Measurements from ENCODE around the gene TMPRSS5. TPM values are rescaled to one million over a fixed set of nuclear protein-coding genes. Genes with fewer than 3 reads are reported as not detected.

TMPRSS5 gene
- total RNA-seq, 4 donors from 2014 or later: 0.29 to 2.1 (median 1.9) TPM; not detected in 1

DNA sequence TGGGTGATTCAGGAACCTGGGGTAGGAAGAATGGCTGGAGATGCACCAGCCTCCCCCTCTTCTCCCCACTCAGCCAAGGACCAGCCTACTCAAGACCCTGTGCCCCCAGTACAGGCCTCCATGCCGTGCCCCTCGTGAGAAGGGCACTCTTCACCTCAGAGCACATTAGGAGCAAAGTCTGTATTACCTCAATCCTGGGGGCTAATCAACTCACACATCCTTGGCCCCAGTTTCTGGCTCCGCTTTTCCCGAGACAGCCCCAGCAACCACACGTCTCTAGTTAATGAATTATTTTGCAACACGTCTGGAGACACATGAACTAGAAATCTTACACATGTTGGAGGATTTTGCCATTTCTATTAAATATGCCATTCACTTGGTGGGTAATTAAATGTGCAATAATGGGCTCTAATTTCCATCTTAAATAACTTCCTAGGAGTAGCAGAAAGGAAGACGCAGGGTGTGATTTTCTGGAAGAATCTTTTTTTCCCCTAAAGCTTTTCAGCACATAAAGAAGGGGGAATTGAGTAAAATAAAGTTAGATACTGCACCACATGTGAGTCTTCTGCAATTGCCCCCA, 63.0 kb downstream of the TMPRSS5 start:
- Histone ChIP-seq H3K36me3 (no peaks in the 10 kb centered on the region), H3K27me3 (no peaks in the 10 kb centered on the region), H3K4me3 (no peak overlapping the region), H3K9me3 (no peaks in the 10 kb centered on the region), H3K4me1 (no peaks in the 10 kb centered on the region), H3K27ac (no peak overlapping the region)
- TF ChIP-seq, protein P1, sequence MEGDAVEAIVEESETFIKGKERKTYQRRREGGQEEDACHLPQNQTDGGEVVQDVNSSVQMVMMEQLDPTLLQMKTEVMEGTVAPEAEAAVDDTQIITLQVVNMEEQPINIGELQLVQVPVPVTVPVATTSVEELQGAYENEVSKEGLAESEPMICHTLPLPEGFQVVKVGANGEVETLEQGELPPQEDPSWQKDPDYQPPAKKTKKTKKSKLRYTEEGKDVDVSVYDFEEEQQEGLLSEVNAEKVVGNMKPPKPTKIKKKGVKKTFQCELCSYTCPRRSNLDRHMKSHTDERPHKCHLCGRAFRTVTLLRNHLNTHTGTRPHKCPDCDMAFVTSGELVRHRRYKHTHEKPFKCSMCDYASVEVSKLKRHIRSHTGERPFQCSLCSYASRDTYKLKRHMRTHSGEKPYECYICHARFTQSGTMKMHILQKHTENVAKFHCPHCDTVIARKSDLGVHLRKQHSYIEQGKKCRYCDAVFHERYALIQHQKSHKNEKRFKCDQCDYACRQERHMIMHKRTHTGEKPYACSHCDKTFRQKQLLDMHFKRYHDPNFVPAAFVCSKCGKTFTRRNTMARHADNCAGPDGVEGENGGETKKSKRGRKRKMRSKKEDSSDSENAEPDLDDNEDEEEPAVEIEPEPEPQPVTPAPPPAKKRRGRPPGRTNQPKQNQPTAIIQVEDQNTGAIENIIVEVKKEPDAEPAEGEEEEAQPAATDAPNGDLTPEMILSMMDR (IDR thresholded peaks at IDR 0.05): no peak
- TF ChIP-seq POLR2A (IDR thresholded peaks at IDR 0.05): no peak
- no peak for DNase-seq
- intact Hi-C loops (cut with DNase I; ENCODE audit: low total_unique reads): no loop called here

DNA sequence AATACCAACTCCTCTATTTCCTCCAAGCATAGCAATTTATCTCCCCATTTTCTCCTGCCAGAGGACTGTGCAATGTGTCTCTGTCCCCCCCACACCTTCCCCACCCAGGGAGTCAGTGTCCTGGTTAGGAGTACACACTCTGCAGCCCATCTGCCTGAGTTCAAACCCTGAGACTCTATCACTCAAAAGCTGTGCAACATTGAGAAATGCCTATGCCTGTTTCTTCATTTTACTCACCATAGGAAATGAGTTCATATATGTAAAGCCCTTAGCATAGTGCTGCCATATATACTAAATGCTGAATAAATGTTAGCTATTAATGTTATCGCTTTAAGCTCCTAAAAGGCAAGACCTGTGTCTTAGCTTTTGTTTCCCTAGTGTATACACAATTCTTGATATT, 64.0 kb downstream of the TMPRSS5 start:
- intact Hi-C loops (cut with DNase I; ENCODE audit: low total_unique reads): no loop called here
- Histone ChIP-seq H3K9me3 (no peaks in the 10 kb centered on the region), H3K36me3 (no peaks in the 10 kb centered on the region), H3K4me1 (no peaks in the 10 kb centered on the region), H3K27ac (no peak overlapping the region), H3K4me3 (no peak overlapping the region), H3K27me3 (no peaks in the 10 kb centered on the region)
- DNase-seq: no peak
- TF ChIP-seq, protein P1 (IDR thresholded peaks at IDR 0.05): no peak
- TF ChIP-seq POLR2A (IDR thresholded peaks at IDR 0.05): no peak

DNA sequence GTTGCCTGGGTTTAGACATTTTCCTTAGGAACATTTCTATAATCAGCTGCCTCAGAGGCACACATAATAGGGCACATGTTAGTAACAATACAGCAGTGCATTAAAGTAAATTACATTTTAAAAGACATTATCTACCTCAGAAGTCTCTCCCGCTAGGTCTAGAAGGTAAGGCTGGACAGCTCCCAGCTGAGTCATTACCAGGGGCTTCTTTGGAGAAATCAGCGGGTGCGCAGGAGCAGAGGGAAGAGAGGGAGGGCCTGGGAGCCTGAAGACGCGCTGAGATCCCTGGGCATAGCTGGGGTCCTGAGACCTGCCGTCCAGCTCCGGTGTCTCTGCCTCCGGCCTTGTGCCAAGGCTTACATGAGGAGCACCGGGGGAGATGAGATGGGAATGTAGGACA, 67.7 kb downstream of the TMPRSS5 start:
- H3K27me3 ChIP-seq: no peaks in the 10 kb centered on the region
- TF ChIP-seq, protein P1 (IDR thresholded peaks at IDR 0.05): no peak
- no peak for TF ChIP-seq POLR2A (IDR thresholded peaks at IDR 0.05)
- H3K9me3 ChIP-seq: no peaks in the 10 kb centered on the region
- DNase-seq: no peak
- H3K27ac ChIP-seq: no peak overlapping the region
- H3K4me3 ChIP-seq: no peak overlapping the region
- no peaks in the 10 kb centered on the region for H3K4me1 ChIP-seq
- intact Hi-C loops (cut with DNase I; ENCODE audit: low total_unique reads): no loop called here
- H3K36me3 ChIP-seq: no peaks in the 10 kb centered on the region

DNA sequence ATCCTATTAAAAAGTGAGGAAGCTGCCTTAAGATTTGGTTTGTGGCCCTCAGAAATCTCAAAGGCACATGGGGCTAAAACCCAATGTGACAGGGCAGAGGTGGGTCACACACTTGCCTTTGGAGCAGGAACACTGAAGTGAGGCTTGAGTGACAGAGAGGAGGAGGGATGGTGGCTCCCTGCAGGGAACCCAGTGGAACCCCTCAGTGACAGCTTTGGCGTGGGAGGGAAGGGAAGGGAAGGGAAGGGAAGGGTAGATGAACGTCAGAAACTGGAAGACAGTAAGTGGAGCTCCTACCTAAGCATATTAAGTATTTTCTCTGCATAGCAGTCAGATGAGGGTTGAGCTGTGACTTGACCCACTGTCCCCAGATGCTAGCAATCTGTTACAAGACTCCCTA, 68.5 kb downstream of the TMPRSS5 start:
- H3K36me3 ChIP-seq: no peaks in the 10 kb centered on the region
- intact Hi-C loops (cut with DNase I; ENCODE audit: low total_unique reads): no loop called here
- TF ChIP-seq POLR2A (IDR thresholded peaks at IDR 0.05): no peak
- TF ChIP-seq, protein P1 (IDR thresholded peaks at IDR 0.05): no peak
- H3K27me3 ChIP-seq: no peaks in the 10 kb centered on the region
- H3K4me1 ChIP-seq: no peaks in the 10 kb centered on the region
- H3K9me3 ChIP-seq: no peaks in the 10 kb centered on the region
- H3K4me3 ChIP-seq: no peak overlapping the region
- no peak overlapping the region for H3K27ac ChIP-seq
- DNase-seq: no peak

Small RNA genes within 50 kb of the gene (small RNA-seq; reads per million reads assigned to genes)
- not detected for gene RPS29P19

Other genes with a start within 250 kb of the TMPRSS5 start
- not detected for gene DRD2, start 230.9 kb downstream of the TMPRSS5 start, total RNA-seq
- 100 to 1,000 TPM in 1 of 4 donors, 10 to 100 TPM in 2, 1 to 10 TPM in 1; 5.6 to 122 (median 19.5) TPM for gene ZW10, start 67.4 kb upstream of the TMPRSS5 start, total RNA-seq
- gene CLDN25, start 73.5 kb upstream of the TMPRSS5 start, total RNA-seq: not detected
- 10 to 100 TPM in 3 of 4 donors, 1 to 10 TPM in 1; 5.3 to 43.3 (median 22.4) TPM for gene USP28, start 169.3 kb upstream of the TMPRSS5 start, total RNA-seq
- gene HTR3B, start 198.5 kb upstream of the TMPRSS5 start, total RNA-seq: not detected